GM18502 (cell line): ENCODE results near the gene PSMB2.

Experiments
- ATAC-seq: cut with Tn5 transposase; IDR thresholded peaks from one replicate; pipeline ENCODE4 v1.9.1; 2021; ENCODE audit warnings: mild to moderate bottlenecking; ENCODE audit not compliant: unreplicated experiment, poor library complexity

Gene PSMB2

GRCh38 chr1:35646043-35646442 lies 4.7 kb upstream of the PSMB2 start:
- ATAC-seq, result no peak

DNA sequence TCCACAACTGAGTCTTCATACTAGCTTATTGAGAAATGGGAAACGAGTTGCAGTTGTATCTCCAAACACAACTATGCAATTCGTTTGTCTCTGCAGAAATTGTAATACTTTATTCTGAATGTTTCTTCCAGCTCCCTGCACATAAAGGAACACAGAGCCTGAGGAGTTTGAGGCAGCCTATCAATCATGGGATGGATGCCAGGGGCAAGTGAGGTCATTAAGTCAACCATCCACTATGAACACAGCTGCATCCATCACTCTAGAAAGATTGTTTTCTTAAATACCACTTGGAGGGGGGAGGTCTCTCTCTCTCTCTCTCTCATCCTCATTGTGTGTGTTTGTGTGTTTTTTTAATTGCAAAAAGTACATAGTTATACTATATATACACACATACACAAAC lies 2.9 kb upstream of the PSMB2 start:
- no peak for ATAC-seq

DNA sequence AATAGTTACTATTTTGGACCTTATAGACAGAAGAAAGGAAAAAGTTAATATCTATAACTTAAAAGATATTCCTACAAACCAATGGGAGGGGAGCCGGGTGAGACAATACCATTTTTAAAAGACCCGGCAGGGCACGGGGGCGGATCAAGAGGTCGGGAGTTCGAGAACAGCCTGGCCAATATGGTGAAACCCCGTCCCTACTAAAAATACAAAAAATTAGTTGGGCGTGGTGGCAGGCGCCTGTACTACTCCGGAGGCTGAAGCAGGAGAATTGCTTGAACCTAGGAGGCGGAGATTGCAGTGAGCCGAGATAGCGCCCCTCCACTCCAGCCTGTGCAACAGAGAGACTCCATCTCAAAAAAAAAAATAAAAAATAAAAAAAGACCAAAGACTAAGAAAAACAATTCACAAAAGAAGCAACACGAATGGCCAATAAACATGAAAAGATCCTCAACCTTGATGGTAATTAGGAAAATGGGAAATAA lies 1.2 kb upstream of the PSMB2 start:
- no peak for ATAC-seq

DNA sequence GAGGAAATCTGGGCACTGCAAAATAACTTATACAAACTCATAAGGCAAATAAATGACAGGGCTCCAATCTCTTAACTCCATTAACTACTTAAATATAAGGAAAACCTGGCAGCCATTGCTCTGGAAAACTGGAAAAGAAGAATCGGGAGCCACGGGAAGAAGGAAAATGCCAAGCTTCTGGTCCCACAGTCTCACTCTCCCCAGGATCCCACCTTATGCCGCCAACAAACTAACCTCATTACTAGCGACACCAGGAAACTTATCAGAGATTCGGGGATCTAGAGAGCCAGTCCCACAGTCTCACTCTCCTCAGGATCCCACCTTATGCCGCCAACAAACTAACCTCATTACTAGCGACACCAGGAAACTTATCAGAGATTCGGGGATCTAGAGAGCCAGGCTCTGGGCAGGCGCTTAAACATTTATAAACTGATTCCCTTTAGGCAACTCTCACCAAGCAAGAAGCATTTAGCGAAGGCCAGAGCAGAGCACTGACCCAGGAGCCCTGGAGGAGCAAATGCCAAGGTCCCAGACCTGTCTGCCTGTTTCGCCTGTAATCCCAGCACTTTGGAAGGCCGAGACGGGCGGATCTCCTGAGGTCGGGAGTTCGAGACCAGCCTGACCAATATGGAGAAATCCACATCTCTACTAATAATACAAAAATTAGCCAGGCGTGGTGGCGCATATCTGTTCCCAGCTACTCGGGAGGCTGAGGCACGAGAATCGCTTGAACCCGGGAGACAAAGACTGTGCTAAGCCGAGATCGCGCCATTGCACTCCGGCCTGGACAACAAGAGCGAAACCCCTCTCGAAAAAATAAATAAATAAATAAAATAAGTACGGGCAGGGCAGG lies 720 bp downstream of the PSMB2 start:
- ATAC-seq, result no peak

GRCh38 chr1:35637401-35637809 lies 3.9 kb downstream of the PSMB2 start:
- ATAC-seq, result no peak

DNA sequence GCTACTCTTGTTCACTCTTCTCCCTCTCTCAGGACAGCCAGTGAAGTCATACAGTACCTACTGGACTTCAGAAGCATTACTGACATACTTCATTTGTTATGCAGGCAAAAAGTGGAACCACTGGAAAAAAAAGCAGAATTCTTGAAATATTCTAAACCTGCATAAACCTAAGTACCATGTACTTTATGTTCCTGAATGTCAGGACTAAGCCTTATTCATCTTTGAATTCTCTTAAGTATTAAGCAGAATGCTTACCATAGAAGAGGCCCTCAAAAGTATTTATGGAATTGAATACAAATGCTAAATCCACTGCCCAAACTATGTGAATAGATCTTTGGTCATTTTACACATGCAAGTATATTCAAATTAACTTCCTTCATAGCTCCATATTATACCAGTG lies 7.8 kb downstream of the PSMB2 start:
- no peak for ATAC-seq

- ATAC-seq, result no peak
Measured at GRCh38 chr1:35631396-35631795, 9.9 kb downstream of the PSMB2 start.

GRCh38 chr1:35629051-35629450 lies 12.3 kb downstream of the PSMB2 start:
- ATAC-seq, result no peak

- ATAC-seq, result no peak
Measured at GRCh38 chr1:35623832-35624231, 17.5 kb downstream of the PSMB2 start.

DNA sequence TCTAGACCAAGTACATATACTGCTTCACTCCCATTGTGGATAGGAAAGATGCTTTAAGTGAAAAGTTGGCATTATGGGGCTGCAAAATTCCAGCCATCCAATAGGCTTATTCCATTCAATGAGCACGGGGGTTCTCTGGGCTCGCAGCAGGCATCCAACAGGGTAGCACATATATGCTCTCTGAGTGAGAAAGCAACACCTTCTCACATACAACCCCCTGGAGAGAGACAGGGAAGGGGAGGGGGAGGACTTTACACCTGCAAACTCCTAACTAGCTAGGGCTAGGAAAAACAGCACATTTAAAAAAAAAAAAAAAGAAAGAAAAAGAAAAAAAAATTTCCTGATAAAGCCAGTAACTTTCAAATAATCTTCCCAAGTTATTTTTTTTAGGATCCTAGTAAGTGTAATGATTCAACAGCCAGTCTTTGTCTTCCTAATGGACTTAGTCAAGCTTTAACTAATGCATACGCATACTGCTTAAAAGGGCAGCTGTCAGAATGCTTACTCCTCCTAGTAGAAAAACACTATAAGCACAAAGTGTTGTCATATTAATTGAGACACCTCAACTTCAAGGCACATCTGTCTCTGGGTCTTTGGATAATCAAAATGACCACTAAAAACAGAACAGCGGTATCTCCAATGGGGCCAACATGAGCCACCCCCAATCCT lies 18.7 kb downstream of the PSMB2 start:
- no peak for ATAC-seq

- no peak for ATAC-seq
Measured at GRCh38 chr1:35619237-35620121, 21.8 kb downstream of the PSMB2 start.

GRCh38 chr1:35615440-35615839 lies 25.9 kb downstream of the PSMB2 start:
- no peak for ATAC-seq

GRCh38 chr1:35611655-35612054 lies 29.7 kb downstream of the PSMB2 start:
- ATAC-seq, result no peak

- no peak for ATAC-seq
Measured at GRCh38 chr1:35605867-35606182, 35.5 kb downstream of the PSMB2 start.

GRCh38 chr1:35605071-35605866 lies 36.1 kb downstream of the PSMB2 start:
- no peak for ATAC-seq

DNA sequence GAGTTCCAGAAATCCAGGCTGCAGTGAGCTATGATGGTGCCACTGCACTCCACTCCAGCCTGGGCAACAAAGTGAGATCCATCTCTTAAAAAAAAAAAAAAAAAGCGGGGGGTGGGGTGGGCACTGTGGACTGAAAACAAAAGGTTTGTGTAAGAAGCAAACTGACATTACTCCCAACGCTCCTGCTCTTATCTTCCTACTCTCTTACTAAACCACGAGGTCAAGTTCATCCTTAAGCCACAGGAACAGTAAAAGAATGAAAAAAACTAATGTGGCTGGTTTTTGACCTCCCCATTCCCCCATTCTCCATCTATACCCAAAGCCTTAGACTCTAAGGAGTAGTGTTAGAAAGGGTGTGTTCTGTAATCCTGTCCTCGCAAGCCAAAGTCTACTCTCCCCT lies 37.4 kb downstream of the PSMB2 start:
- no peak for ATAC-seq

DNA sequence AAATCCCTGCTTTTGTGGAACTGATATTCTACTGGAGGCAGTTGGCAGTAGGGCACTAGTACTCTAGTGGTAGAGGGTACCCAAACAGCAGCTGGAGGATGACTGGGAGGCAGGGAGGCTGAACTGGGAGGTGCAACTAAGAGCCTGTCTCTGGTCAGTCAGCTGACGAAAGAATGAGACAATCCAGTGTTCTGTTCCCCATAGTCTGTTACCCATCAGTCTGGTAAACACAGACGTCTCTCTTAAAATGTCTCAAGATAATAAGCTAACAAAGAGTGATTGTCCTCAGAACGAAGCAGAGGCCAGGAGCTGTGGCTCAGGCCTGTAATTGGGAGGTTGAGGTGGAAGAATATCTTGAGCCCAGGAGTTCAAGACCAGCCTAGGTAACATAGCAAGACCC lies 37.9 kb downstream of the PSMB2 start:
- ATAC-seq, result no peak

GRCh38 chr1:35600593-35600992 lies 40.7 kb downstream of the PSMB2 start:
- ATAC-seq, result no peak

DNA sequence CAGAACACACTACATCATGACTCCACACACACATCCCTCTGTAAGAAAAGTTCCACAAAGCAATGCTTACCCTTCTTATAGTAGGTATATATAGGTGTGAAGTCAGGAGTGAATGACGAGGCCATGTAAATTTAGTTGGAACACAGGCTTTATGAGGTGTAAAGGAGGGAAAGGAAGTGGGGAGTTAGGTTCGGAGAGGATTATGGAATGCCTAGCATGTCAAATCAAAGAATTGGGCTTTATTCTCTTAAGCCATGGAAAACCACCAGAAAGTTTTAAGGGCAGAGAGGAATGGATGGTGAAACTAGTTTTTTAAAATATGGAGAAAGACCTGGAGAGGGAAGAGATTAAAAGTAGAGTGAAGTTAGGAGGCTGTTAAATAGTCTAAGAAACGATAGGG lies 41.9 kb downstream of the PSMB2 start:
- no peak for ATAC-seq

DNA sequence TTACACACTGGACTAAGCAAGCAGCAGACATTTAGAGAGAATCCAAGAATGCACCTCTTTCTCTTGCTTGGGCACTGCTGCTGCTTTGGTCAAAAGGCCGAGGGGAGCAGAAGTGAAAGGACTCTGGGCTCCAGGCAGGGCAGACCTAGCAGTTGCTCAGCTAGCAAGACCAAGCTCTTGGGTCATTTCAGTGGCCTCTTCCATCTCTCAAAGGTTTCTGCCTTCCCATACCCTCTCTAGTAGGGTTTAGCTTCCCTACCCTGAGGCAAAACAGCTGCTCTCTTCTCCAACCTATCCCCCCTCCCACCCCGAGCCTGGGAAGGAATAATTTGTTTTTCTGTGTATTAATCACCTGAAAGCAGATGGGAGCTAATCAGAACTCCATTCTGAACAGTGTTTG lies 42.4 kb downstream of the PSMB2 start:
- ATAC-seq, result no peak
